T-cell (primary cell): ENCODE data around the gene PPP2R5C. TPM values are rescaled to one million over a fixed set of nuclear protein-coding genes. Genes with fewer than 3 reads are reported as not detected.
A peak's percentile ranks its signal among the peaks of the same experiment; 100 is the strongest.

Experiments used
- ATAC-seq, 4 experiments: fragments of 200-7000 bp in 3 of 4; fragments of 150-1000 bp in 1 of 4; cut with Tn5 transposase; replicated peaks in 1 of 4; 1 replicate in 3 of 4; 2 replicates in 1 of 4; pipeline ENCODE4 v1.10.0; 2021; ENCODE audit warnings: moderate library complexity in 3 of 4, mild to moderate bottlenecking in 2 of 4, moderate number of reproducible peaks in 1 of 4
- CTCF ChIA-PET, 2 donors: fragments of 300-600 bp; sonication (Branson Sonifier 250); formaldehyde crosslinking; loops; one replicate each; lab custom pipeline; 2022; ENCODE audit warnings: antibody characterized with exemption in 2 of 2; lab: Charles Lee
- POLR2A ChIA-PET, 2 donors: fragments of 300-600 bp; sonication (Branson Sonifier 250); formaldehyde crosslinking; loops; one replicate each; lab custom pipeline; 2022; ENCODE audit warnings: antibody characterized with exemption in 2 of 2; lab: Charles Lee
- DNase-seq, 35 experiments: peaks; one replicate each; pipeline versions ENCODE4 v3.0.0 to v3.0.0-alpha.2; 2013 to 2023
- H3K27ac ChIP-seq: one replicate; pipeline ENCODE4 v1.5.1; 2013; ENCODE audit warnings: low read length
- H3K27me3 ChIP-seq, 2 experiments: replicated peaks in 1 of 2; 1 replicate in 1 of 2; 2 replicates in 1 of 2; pipeline versions ENCODE4 v1.6.1 to v1.7.0; 2013; ENCODE audit warnings: low read length in 1 of 2, mixed read lengths in 1 of 2; ENCODE audit not compliant: control insufficient read depth in 2 of 2, insufficient read depth in 2 of 2; ENCODE audit errors: extremely low read depth in 1 of 2
- H3K36me3 ChIP-seq, 2 donors: 1 replicate in 1 of 2; 2 replicates in 1 of 2; pipeline versions ENCODE4 v1.6.1 to v1.7.0; 2013; ENCODE audit warnings: low read length in 1 of 2; ENCODE audit not compliant: control insufficient read depth in 2 of 2, insufficient read depth in 1 of 2; ENCODE audit errors: extremely low read depth in 1 of 2
- H3K4me1 ChIP-seq, 2 experiments: 1 replicate in 1 of 2; 2 replicates in 1 of 2; pipeline versions ENCODE4 v1.6.1 to v1.7.0; 2013; ENCODE audit warnings: low read length in 2 of 2, mixed read lengths in 1 of 2; ENCODE audit not compliant: insufficient read depth in 2 of 2, control insufficient read depth in 1 of 2; ENCODE audit errors: extremely low read depth in 1 of 2
- H3K4me3 ChIP-seq, 2 donors: 1 replicate in 1 of 2; 2 replicates in 1 of 2; pipeline versions ENCODE4 v1.5.1 to v1.7.0; 2013; ENCODE audit warnings: mild to moderate bottlenecking in 2 of 2, low read length in 1 of 2, moderate library complexity in 1 of 2; ENCODE audit not compliant: control insufficient read depth in 1 of 2; ENCODE audit errors: extremely low read depth in 1 of 2
- H3K9me3 ChIP-seq: 2 replicates; pipeline ENCODE4 v1.7.0; 2013
- H3K27ac Mint-ChIP-seq, 2 donors: one replicate each; pipeline ENCODE4 v1.8.0; 2020 to 2021; ENCODE audit warnings: mild to moderate bottlenecking in 2 of 2, mixed read lengths in 2 of 2
- H3K27me3 Mint-ChIP-seq, 2 donors: one replicate each; pipeline ENCODE4 v1.8.0; 2021 to 2022; ENCODE audit warnings: mixed read lengths in 2 of 2
- H3K36me3 Mint-ChIP-seq: one replicate; pipeline ENCODE4 v1.8.0; 2021; ENCODE audit warnings: mixed read lengths
- H3K4me1 Mint-ChIP-seq, 3 donors: one replicate each; pipeline ENCODE4 v1.8.0; 2020 to 2022; ENCODE audit warnings: mixed read lengths in 3 of 3, mild to moderate bottlenecking in 1 of 3
- H3K4me3 Mint-ChIP-seq, 3 donors: one replicate each; pipeline ENCODE4 v1.8.0; 2020 to 2022; ENCODE audit warnings: mild to moderate bottlenecking in 3 of 3, mixed read lengths in 3 of 3, moderate library complexity in 3 of 3
- H3K9me3 Mint-ChIP-seq, 3 donors: one replicate each; pipeline ENCODE4 v1.8.0; 2020 to 2022; ENCODE audit warnings: mixed read lengths in 3 of 3
- WGBS: methylation state at CpG from one replicate; pipeline ENCODE4 v1.1.5; 2013; ENCODE audit warnings: missing lambda C conversion rate; ENCODE audit not compliant: insufficient coverage; 5-methylcytosine and 5-hydroxymethylcytosine counted together
- total RNA-seq, 35 experiments: library from RNA in 6 of 35; stranded (reverse) in 6 of 35; fragments of 120-200 nt in 1 of 35; gene quantifications; one replicate each; pipeline versions ENCODE4 v1.2.1 to v1.2.4 and lab custom pipeline; 2013 to 2026

The PPP2R5C gene
- total RNA-seq, 5 donors from 2014 or later (not counting 1 experiment from before 2014, with no cell fraction given): 435 to 627 (median 489) TPM

- Histone ChIP-seq H3K4me1 (peaks cover 17 to 31% of the 10 kb centered on the region in 2 experiments), H3K27ac (no peak overlapping the region), H3K4me3 (no peak overlapping the region), H3K27me3 (no peaks in the 10 kb centered on the region), H3K9me3 (no peaks in the 10 kb centered on the region), H3K36me3 (no peaks in the 10 kb centered on the region)
- no peak for ATAC-seq
- Mint-ChIP-seq H3K27ac (no peak overlapping the region), H3K36me3 (peaks cover 10% of the 10 kb centered on the region), H3K4me1 (peaks cover 38 to 46% (median 45%) of the 10 kb centered on the region in 3 donors), H3K9me3 (peaks cover 0 to 3% (median 3%) of the 10 kb centered on the region in 3 donors), H3K4me3 (no peak overlapping the region), H3K27me3 (no peaks in the 10 kb centered on the region)
- WGBS: 96% methylated on average over 6 of the region's 7 CpGs
- no peak for DNase-seq
- POLR2A ChIA-PET: interaction anchor here (0.7 to 1.2 kb wide), 3 partner anchors 13 to 218 kb away, joined by 3 to 4 read pairs (median 4); no protein-coding TSS in a partner anchor
- CTCF ChIA-PET: interaction anchor here (0.6 to 0.7 kb wide), 2 partner anchors 109 to 1058 kb away, joined by 3 to 4 read pairs; no protein-coding TSS in a partner anchor
These were observed 26.1 kb upstream of the PPP2R5C start for GRCh38 chr14:101735453-101735852.

DNA sequence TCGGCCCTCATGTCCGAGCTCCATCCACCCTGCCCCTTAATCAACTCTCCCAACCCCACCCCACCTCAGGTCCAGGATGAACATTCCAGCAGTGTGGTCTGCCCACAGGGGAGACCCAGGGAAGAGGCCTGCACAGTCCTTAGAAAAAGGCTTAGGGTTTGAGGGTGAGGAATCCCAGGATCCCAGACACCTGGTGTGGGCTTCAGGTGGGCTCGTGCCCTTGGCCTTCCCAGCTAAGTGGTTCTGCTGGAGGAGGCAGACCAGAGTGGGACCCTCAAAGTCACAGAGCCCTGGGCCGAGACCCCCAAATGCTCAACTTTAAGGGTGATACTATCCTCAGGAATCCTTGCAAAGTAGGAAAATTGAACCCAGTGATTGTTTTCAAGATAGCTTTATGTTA lies 25.4 kb upstream of the PPP2R5C start:
- H3K4me3 ChIP-seq: no peak overlapping the region
- H3K27me3 Mint-ChIP-seq: no peaks in the 10 kb centered on the region
- H3K4me1 Mint-ChIP-seq: peaks cover 32 to 39% (median 39%) of the 10 kb centered on the region in 3 donors
- no peaks in the 10 kb centered on the region for H3K27me3 ChIP-seq
- no peak overlapping the region for H3K4me3 Mint-ChIP-seq
- H3K27ac Mint-ChIP-seq: no peak overlapping the region
- peaks cover 11% of the 10 kb centered on the region for H3K36me3 Mint-ChIP-seq
- POLR2A ChIA-PET: no interaction called here
- H3K4me1 ChIP-seq: peaks cover 12 to 25% of the 10 kb centered on the region in 2 experiments
- H3K36me3 ChIP-seq: no peaks in the 10 kb centered on the region
- ATAC-seq (no peak), DNase-seq (no peak)
- H3K9me3 ChIP-seq: no peaks in the 10 kb centered on the region
- no peak overlapping the region for H3K27ac ChIP-seq
- H3K9me3 Mint-ChIP-seq: peaks cover 0 to 6% (median 4%) of the 10 kb centered on the region in 3 donors
- WGBS: 85% methylated on average over 2 of the region's 4 CpGs
- CTCF ChIA-PET: interaction anchor here (0.6 kb wide), 3 partner anchors 21 to 1940 kb away, joined by 3 to 8 read pairs (median 4); no protein-coding TSS in a partner anchor

DNA sequence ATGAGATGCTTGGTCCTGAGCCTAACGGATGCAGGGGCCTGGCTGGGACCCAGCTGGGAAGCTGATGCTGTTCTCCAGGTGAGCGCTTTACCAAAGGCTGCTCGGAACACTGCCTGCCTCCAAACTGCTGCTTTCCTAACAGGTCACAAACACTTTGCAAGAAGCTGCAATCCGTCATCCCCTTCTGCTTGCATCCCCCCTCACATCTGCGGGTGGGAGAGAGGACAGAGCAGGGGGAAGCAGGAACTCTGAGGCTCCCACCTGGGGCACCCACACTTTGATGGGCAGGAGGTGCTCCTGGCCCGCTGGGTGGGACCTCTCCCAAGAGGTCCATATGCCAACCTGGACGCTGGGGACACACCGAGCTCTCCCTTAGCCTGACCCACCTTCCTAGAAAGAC lies 24.9 kb upstream of the PPP2R5C start:
- H3K36me3 ChIP-seq: no peaks in the 10 kb centered on the region
- H3K27me3 ChIP-seq: no peaks in the 10 kb centered on the region
- CTCF ChIA-PET: interaction anchor here (0.6 to 0.9 kb wide), 3 partner anchors 22 to 1940 kb away, joined by 3 to 8 read pairs (median 3); no protein-coding TSS in a partner anchor
- no peak for DNase-seq
- no peak overlapping the region for H3K4me3 ChIP-seq
- H3K4me1 ChIP-seq: peaks cover 7 to 20% of the 10 kb centered on the region in 2 experiments
- H3K4me3 Mint-ChIP-seq: no peak overlapping the region
- no peak for ATAC-seq
- WGBS: 92% methylated on average over 6 of the region's 8 CpGs
- no peak overlapping the region for H3K27ac ChIP-seq
- peaks cover 13% of the 10 kb centered on the region for H3K36me3 Mint-ChIP-seq
- H3K9me3 ChIP-seq: no peaks in the 10 kb centered on the region
- H3K4me1 Mint-ChIP-seq: peaks cover 26 to 34% (median 34%) of the 10 kb centered on the region in 3 donors
- H3K9me3 Mint-ChIP-seq: peaks cover 0 to 9% (median 8%) of the 10 kb centered on the region in 3 donors
- no peak overlapping the region for H3K27ac Mint-ChIP-seq
- H3K27me3 Mint-ChIP-seq: no peaks in the 10 kb centered on the region
- POLR2A ChIA-PET: no interaction called here

- Histone ChIP-seq H3K36me3 (no peaks in the 10 kb centered on the region), H3K4me1 (peaks cover 0 to 9% of the 10 kb centered on the region in 2 experiments), H3K27me3 (no peaks in the 10 kb centered on the region), H3K27ac (no peak overlapping the region), H3K4me3 (no peak overlapping the region), H3K9me3 (no peaks in the 10 kb centered on the region)
- WGBS: 62% methylated on average over 10 of the region's 11 CpGs
- ATAC-seq (peak; percentile 37 to 75 (median 52)), DNase-seq (peak in 14 of 35 experiments; percentile 24 to 64 (median 30))
- H3K27me3 Mint-ChIP-seq: no peaks in the 10 kb centered on the region
- H3K4me1 Mint-ChIP-seq: peaks cover 17 to 24% (median 23%) of the 10 kb centered on the region in 3 donors
- no peak overlapping the region for H3K27ac Mint-ChIP-seq
- POLR2A ChIA-PET: no interaction called here
- CTCF ChIA-PET: interaction anchor here (0.6 to 1.8 kb wide), 4 partner anchors 23 to 32 kb away, joined by 3 to 9 read pairs (median 5); no protein-coding TSS in a partner anchor
- peaks cover 0 to 11% (median 11%) of the 10 kb centered on the region in 3 donors for H3K9me3 Mint-ChIP-seq
- peaks cover 15% of the 10 kb centered on the region for H3K36me3 Mint-ChIP-seq
- H3K4me3 Mint-ChIP-seq: no peak overlapping the region
These were observed 23.8 kb upstream of the PPP2R5C start for GRCh38 chr14:101737414-101738339.

DNA sequence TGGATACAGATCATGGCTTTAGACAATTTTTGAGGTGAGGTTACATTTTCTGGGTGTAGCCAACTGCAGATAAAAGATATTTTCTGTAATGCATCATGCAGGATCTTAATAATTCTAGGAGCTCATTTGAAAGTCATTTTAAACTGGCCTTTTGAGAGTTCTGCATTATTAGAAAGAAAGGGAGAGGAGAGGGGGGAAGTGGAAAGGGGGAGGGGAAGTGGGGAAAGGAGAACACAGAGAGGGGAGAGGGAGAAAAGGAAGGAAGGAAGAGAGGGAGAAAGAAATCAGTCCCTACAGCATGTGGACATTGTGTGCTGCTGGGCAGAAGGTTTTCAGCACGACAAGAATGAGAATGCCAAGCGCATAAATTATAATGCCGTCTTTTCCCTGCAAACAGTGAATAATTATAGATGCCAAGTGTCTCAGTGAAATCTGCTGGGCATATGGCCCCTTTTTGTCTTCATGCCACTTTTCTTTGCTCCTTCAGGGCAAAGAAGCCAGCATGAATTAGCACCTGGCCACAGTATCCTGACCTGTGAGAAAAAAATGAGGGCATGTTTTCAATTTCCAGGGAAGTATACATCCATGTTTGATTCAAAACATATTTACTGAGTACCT lies 22.7 kb upstream of the PPP2R5C start:
- peaks cover 0 to 3% of the 10 kb centered on the region in 2 experiments for H3K4me1 ChIP-seq
- peaks cover 0 to 11% (median 11%) of the 10 kb centered on the region in 3 donors for H3K9me3 Mint-ChIP-seq
- H3K27me3 ChIP-seq: no peaks in the 10 kb centered on the region
- peaks cover 15% of the 10 kb centered on the region for H3K36me3 Mint-ChIP-seq
- no peaks in the 10 kb centered on the region for H3K36me3 ChIP-seq
- no peaks in the 10 kb centered on the region for H3K27me3 Mint-ChIP-seq
- no peak overlapping the region for H3K4me3 Mint-ChIP-seq
- H3K9me3 ChIP-seq: no peaks in the 10 kb centered on the region
- no peak for DNase-seq
- H3K27ac ChIP-seq: no peak overlapping the region
- 80% methylated on average over 1 of the region's 3 CpGs for WGBS
- H3K4me1 Mint-ChIP-seq: peaks cover 15 to 16% (median 15%) of the 10 kb centered on the region in 3 donors
- H3K27ac Mint-ChIP-seq: no peak overlapping the region
- ChIA-PET CTCF (interaction anchor here in 1 of 2 donors (0.6 to 1.8 kb wide), 3 partner anchors 21 to 68 kb away, joined by 3 to 9 read pairs (median 7); no protein-coding TSS in a partner anchor), POLR2A (no interaction called here)
- no peak overlapping the region for H3K4me3 ChIP-seq
- ATAC-seq: no peak
